Activated CD8-positive, alpha-beta T cell treated with anti-CD3 and anti-CD28 coated beads, Interleukin-2, amount 10 ng/mL, durations not matched to agents 7 days and 5 days (primary cell): ENCODE measurements around the gene SLF1. TPM values are rescaled to one million over a fixed set of nuclear protein-coding genes. Genes with fewer than 3 reads are reported as not detected.

Experiments used
- ATAC-seq: fragments of 150-1000 bp; cut with Tn5 transposase; one replicate; pipeline ENCODE4 v1.10.0; 2021; ENCODE audit warnings: moderate library complexity
- CTCF ChIA-PET: fragments of 350-600 bp; sonication (Branson Sonifier 250); formaldehyde crosslinking; loops from one replicate; lab custom pipeline; 2021; ENCODE audit warnings: antibody characterized with exemption; lab: Charles Lee
- POLR2A ChIA-PET: fragments of 350-600 bp; sonication (Branson Sonifier 250); formaldehyde crosslinking; loops from one replicate; lab custom pipeline; 2021; ENCODE audit warnings: antibody characterized with exemption; lab: Charles Lee
- DNase-seq: peaks from one replicate; pipeline ENCODE4 v3.0.0-alpha.2; 2020
- H3K27ac Mint-ChIP-seq: one replicate; pipeline ENCODE4 v1.8.0; 2021; ENCODE audit warnings: mild to moderate bottlenecking, mixed read lengths
- H3K27me3 Mint-ChIP-seq: one replicate; pipeline ENCODE4 v1.8.0; 2021; ENCODE audit warnings: low read depth, mixed read lengths
- H3K36me3 Mint-ChIP-seq: one replicate; pipeline ENCODE4 v1.8.0; 2021; ENCODE audit warnings: low read depth, mixed read lengths
- H3K4me1 Mint-ChIP-seq: one replicate; pipeline ENCODE4 v1.8.0; 2021; ENCODE audit warnings: low read depth, mixed read lengths
- H3K4me3 Mint-ChIP-seq: one replicate; pipeline ENCODE4 v1.8.0; 2021; ENCODE audit warnings: mild to moderate bottlenecking, mixed read lengths
- H3K9me3 Mint-ChIP-seq: one replicate; pipeline ENCODE4 v1.8.0; 2022; ENCODE audit warnings: mixed read lengths; ENCODE audit not compliant: insufficient read depth
- total RNA-seq, 2 experiments: library from RNA; stranded (reverse); gene quantifications; one replicate each; pipeline ENCODE4 v1.2.3, GENCODE V29; 2021

Gene SLF1
- total RNA-seq, 2 experiments from 2014 or later: 18.2 to 19.4 TPM

DNA sequence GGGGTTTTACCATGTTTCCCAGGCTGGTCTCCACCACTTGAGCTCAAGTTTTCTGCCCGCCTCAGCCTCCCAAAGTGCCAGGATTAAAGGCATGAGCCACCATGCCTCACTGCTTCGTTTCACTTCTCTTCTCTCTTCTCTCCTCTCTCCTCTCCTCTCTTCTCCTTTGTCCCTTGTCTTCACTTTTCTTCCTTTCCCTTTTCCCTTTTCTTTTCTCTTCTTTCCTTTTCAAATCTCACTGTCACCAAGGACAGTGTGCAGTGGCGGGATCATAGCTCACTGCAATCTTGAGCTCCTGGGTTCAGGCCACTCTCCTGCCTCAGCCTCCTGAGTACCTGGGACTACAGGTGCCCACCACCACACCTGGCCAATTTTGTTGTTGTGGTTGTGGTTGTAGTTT, 49.5 kb downstream of the SLF1 start:
- POLR2A ChIA-PET: no interaction called here
- H3K4me1 Mint-ChIP-seq: peaks cover 5% of the 10 kb centered on the region
- no peak overlapping the region for H3K4me3 Mint-ChIP-seq
- ATAC-seq (no peak), DNase-seq (no peak)
- no peaks in the 10 kb centered on the region for H3K27me3 Mint-ChIP-seq
- CTCF ChIA-PET: interaction anchor here (0.6 kb wide), 1 partner anchor 143 kb away, joined by 3 read pairs; no protein-coding TSS in a partner anchor
- peaks cover 49% of the 10 kb centered on the region for H3K36me3 Mint-ChIP-seq
- H3K9me3 Mint-ChIP-seq: no peaks in the 10 kb centered on the region
- H3K27ac Mint-ChIP-seq: no peak overlapping the region

- H3K4me3 Mint-ChIP-seq: no peak overlapping the region
- DNase-seq (no peak), ATAC-seq (no peak)
- H3K4me1 Mint-ChIP-seq: peaks cover 5% of the 10 kb centered on the region
- H3K27ac Mint-ChIP-seq: no peak overlapping the region
- no peaks in the 10 kb centered on the region for H3K27me3 Mint-ChIP-seq
- ChIA-PET CTCF (no interaction called here), POLR2A (no interaction called here)
- H3K9me3 Mint-ChIP-seq: no peaks in the 10 kb centered on the region
- peaks cover 49% of the 10 kb centered on the region for H3K36me3 Mint-ChIP-seq
These were observed 52.3 kb downstream of the SLF1 start for GRCh38 chr5:94670726-94671125.

GRCh38 chr5:94672746-94673145, 54.3 kb downstream of the SLF1 start:
- peaks cover 38% of the 10 kb centered on the region for H3K36me3 Mint-ChIP-seq
- H3K27me3 Mint-ChIP-seq: no peaks in the 10 kb centered on the region
- DNase-seq (no peak), ATAC-seq (no peak)
- no peaks in the 10 kb centered on the region for H3K9me3 Mint-ChIP-seq
- peaks cover 5% of the 10 kb centered on the region for H3K4me1 Mint-ChIP-seq
- H3K4me3 Mint-ChIP-seq: no peak overlapping the region
- ChIA-PET CTCF (interaction anchor here (1.0 kb wide), 1 partner anchor 65 kb away, joined by 3 read pairs; no protein-coding TSS in a partner anchor), POLR2A (no interaction called here)
- H3K27ac Mint-ChIP-seq: no peak overlapping the region

GRCh38 chr5:94674490-94675382, 56.3 kb downstream of the SLF1 start:
- Mint-ChIP-seq H3K4me1 (peaks cover 5% of the 10 kb centered on the region), H3K27me3 (no peaks in the 10 kb centered on the region), H3K4me3 (no peak overlapping the region), H3K27ac (no peak overlapping the region), H3K36me3 (peaks cover 30% of the 10 kb centered on the region), H3K9me3 (no peaks in the 10 kb centered on the region)
- no peak for ATAC-seq
- POLR2A ChIA-PET: no interaction called here
- no peak for DNase-seq
- CTCF ChIA-PET: no interaction called here

DNA sequence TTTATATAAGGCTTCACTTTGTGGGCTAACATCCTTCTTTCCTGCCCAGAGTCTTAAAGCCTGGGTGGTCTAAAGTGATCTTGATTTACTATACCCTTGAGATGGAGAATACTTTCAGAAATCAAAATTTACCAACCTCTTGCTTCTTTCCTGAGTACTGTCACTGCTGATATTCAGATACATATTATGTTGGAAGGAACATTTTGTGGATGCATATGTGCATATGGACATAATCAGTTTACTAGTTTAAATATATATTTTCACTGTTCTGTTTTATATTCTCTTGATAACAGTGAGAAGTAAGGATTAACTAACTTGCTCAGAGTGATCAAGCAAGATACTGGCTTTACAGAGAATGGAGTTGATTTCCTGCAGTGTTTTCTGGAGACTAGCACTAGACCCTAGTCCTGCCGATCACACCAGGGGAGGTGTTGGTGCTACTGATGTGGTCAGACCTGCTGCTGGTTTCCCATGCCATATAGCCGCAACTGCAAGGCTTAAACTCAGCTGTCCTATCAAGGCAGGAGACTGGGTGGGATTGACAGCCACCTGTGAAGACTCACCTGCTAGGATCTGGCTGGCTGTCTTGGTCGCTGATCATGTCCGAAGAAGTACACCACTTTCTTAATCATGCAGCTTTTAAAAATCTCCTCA, 57.6 kb downstream of the SLF1 start:
- H3K9me3 Mint-ChIP-seq: no peaks in the 10 kb centered on the region
- no peak overlapping the region for H3K4me3 Mint-ChIP-seq
- no peaks in the 10 kb centered on the region for H3K4me1 Mint-ChIP-seq
- peaks cover 26% of the 10 kb centered on the region for H3K36me3 Mint-ChIP-seq
- DNase-seq (no peak), ATAC-seq (no peak)
- ChIA-PET CTCF (no interaction called here), POLR2A (no interaction called here)
- H3K27me3 Mint-ChIP-seq: no peaks in the 10 kb centered on the region
- H3K27ac Mint-ChIP-seq: no peak overlapping the region

DNA sequence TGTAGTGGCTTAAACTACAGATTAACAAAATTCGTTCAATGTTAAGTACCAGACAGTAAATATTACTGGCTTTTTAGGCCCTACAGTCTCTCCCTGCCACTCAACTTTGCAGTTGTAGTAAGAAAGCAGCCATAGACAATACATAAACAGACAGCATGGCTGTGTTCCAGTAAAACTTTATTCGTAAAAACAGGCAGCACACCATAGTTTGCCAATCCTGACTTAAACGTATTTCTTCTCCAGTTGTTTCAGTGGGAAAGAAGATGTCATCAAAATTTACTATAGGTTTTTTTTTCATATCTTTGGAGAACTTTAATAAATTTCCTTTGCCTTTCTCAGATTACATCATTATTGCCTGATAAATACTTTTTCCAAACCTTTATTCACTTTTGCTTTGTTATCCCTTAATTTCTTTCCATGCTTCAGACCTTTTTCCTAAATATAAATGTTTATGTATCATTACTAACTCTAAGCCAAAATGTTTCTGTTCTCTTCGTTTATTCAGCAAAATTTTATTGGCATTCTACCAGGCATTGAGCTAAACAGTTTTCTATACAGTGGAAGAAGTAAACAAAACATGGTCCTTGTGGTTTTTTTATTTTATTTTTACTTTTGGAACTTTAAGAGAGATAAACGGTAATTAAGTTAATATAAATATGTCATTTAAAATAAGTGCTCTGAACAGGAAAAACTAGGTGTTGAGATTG, 64.5 kb downstream of the SLF1 start:
- Mint-ChIP-seq H3K27me3 (no peaks in the 10 kb centered on the region), H3K4me1 (no peaks in the 10 kb centered on the region), H3K9me3 (no peaks in the 10 kb centered on the region), H3K4me3 (no peak overlapping the region), H3K27ac (no peak overlapping the region), H3K36me3 (peaks cover 23% of the 10 kb centered on the region)
- ATAC-seq (no peak), DNase-seq (no peak)
- CTCF ChIA-PET: interaction anchor here (2.2 kb wide), 1 partner anchor 159 kb away, joined by 7 read pairs; no protein-coding TSS in a partner anchor
- POLR2A ChIA-PET: no interaction called here

- Mint-ChIP-seq H3K27me3 (no peaks in the 10 kb centered on the region), H3K4me1 (no peaks in the 10 kb centered on the region), H3K4me3 (no peak overlapping the region), H3K27ac (no peak overlapping the region), H3K9me3 (no peaks in the 10 kb centered on the region), H3K36me3 (peaks cover 33% of the 10 kb centered on the region)
- DNase-seq: no peak
- ChIA-PET POLR2A (no interaction called here), CTCF (no interaction called here)
- ATAC-seq: no peak
These were observed 71.4 kb downstream of the SLF1 start for GRCh38 chr5:94689908-94690307.

- ChIA-PET POLR2A (no interaction called here), CTCF (interaction anchor here (1.3 kb wide), 1 partner anchor 166 kb away, joined by 6 read pairs; no protein-coding TSS in a partner anchor)
- Mint-ChIP-seq H3K27me3 (no peaks in the 10 kb centered on the region), H3K36me3 (peaks cover 36% of the 10 kb centered on the region), H3K4me3 (no peak overlapping the region), H3K4me1 (no peaks in the 10 kb centered on the region), H3K27ac (no peak overlapping the region), H3K9me3 (no peaks in the 10 kb centered on the region)
- ATAC-seq (no peak), DNase-seq (no peak)
These were observed 72.3 kb downstream of the SLF1 start for GRCh38 chr5:94690778-94691177.

- ATAC-seq: no peak
- no peak for DNase-seq
- CTCF ChIA-PET: interaction anchor here (1.3 kb wide), 1 partner anchor 167 kb away, joined by 6 read pairs; no protein-coding TSS in a partner anchor
- H3K4me1 Mint-ChIP-seq: no peaks in the 10 kb centered on the region
- no peaks in the 10 kb centered on the region for H3K27me3 Mint-ChIP-seq
- H3K4me3 Mint-ChIP-seq: no peak overlapping the region
- no peak overlapping the region for H3K27ac Mint-ChIP-seq
- H3K36me3 Mint-ChIP-seq: peaks cover 36% of the 10 kb centered on the region
- POLR2A ChIA-PET: no interaction called here
- H3K9me3 Mint-ChIP-seq: no peaks in the 10 kb centered on the region
These were observed 72.8 kb downstream of the SLF1 start for GRCh38 chr5:94691291-94691690.

DNA sequence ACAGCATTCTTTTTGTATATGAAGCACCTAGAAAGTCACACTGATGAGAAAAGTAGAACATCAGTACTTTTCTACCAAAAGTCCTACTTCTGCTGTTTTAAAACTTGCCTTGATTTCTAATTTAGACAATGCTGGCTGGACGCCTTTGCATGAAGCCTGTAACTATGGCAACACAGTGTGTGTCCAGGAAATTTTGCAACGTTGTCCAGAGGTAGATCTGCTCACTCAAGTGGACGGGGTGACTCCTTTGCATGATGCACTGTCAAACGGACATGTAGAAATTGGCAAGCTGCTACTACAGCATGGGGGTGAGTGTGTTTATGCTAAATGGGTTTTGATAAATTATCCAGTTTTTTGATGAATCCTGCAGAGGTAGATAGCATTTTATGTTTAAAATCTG, 73.5 kb downstream of the SLF1 start:
- no peak for ATAC-seq

DNA sequence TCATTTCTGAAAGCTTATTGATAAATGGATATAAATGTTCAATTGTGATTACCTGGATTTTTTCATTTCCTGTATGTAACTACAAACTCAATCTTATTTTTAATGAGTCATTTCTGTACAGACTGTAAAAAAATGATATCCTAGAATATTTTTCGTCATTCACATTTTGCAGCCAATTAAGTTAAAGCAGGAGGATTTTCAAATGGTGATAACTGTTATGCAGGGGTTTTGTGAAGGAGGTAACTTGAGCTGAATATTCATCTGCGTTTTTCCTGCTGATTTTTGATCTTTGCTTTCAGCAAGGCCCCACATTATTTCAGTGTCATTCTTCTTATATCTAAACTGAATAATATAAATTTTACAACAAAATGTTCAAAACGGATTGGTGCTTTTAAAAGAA, 74.1 kb downstream of the SLF1 start:
- Mint-ChIP-seq H3K4me1 (no peaks in the 10 kb centered on the region), H3K9me3 (no peaks in the 10 kb centered on the region), H3K27ac (no peak overlapping the region), H3K27me3 (no peaks in the 10 kb centered on the region), H3K36me3 (peaks cover 29% of the 10 kb centered on the region), H3K4me3 (no peak overlapping the region)
- ChIA-PET POLR2A (no interaction called here), CTCF (interaction anchor here (1.0 to 1.7 kb wide), 3 partner anchors 45 to 168 kb away, joined by 4 to 12 read pairs (median 6); no protein-coding TSS in a partner anchor)
- DNase-seq (no peak), ATAC-seq (no peak)

More for the DNA sequence above, 73.5 kb downstream of the SLF1 start:
- ChIA-PET POLR2A (no interaction called here), CTCF (interaction anchor here (1.0 to 1.7 kb wide), 4 partner anchors 46 to 168 kb away, joined by 4 to 12 read pairs (median 6); no protein-coding TSS in a partner anchor)
- H3K4me3 Mint-ChIP-seq: no peak overlapping the region
- no peak overlapping the region for H3K27ac Mint-ChIP-seq
- no peak for DNase-seq
- H3K36me3 Mint-ChIP-seq: peaks cover 34% of the 10 kb centered on the region
- no peaks in the 10 kb centered on the region for H3K4me1 Mint-ChIP-seq
- no peaks in the 10 kb centered on the region for H3K27me3 Mint-ChIP-seq
- H3K9me3 Mint-ChIP-seq: no peaks in the 10 kb centered on the region
